SH-SY5Y (cell line): ENCODE measurements around the gene GMDS.

ENCODE experiments used
- GATA2 ChIP-seq: IDR thresholded peaks from 2 replicates; pipeline ENCODE4 v1.6.1; 2011; ENCODE audit warnings: mild to moderate bottlenecking, low read depth, low read length
- GATA3 ChIP-seq: IDR thresholded peaks from 2 replicates; pipeline ENCODE4 v1.6.1; 2011; ENCODE audit warnings: low read depth, mild to moderate bottlenecking, low read length, moderate library complexity

GRCh38 chr6:1702580-1703051, 542.8 kb downstream of the GMDS start:
- peak; percentile 27; the same call in 1 of the 2 replicates for TF ChIP-seq GATA2
- TF ChIP-seq GATA3, result no peak
